ENCODE data around the gene DAD1. TPM values are rescaled to one million over a fixed set of nuclear protein-coding genes. Genes with fewer than 3 reads are reported as not detected.

DAD1 gene
- total and polyA plus RNA-seq, 8 donors: 192 to 251 (median 201) TPM

GRCh38 chr14:22526218-22526617, 62.8 kb downstream of the DAD1 start:
- no peaks in the 10 kb centered on the region for H3K27me3 ChIP-seq
- H3K4me3 ChIP-seq: no peak overlapping the region
- intact Hi-C loops (cut with DNase I): no loop called here
- ATAC-seq (no peak), DNase-seq (no peak)
- TF ChIP-seq CTCF (IDR thresholded peaks at IDR 0.05): no peak
- no peaks in the 10 kb centered on the region for H3K36me3 ChIP-seq
- H3K9me3 ChIP-seq: no peaks in the 10 kb centered on the region
- H3K27ac ChIP-seq: no peak overlapping the region
- H3K4me1 ChIP-seq: no peaks in the 10 kb centered on the region

GRCh38 chr14:22524784-22525161, 64.3 kb downstream of the DAD1 start:
- DNase-seq (no peak), ATAC-seq (no peak)
- no peak for TF ChIP-seq CTCF (IDR thresholded peaks at IDR 0.05)
- Histone ChIP-seq H3K4me3 (no peak overlapping the region), H3K27me3 (no peaks in the 10 kb centered on the region), H3K4me1 (no peaks in the 10 kb centered on the region), H3K9me3 (no peaks in the 10 kb centered on the region), H3K36me3 (no peaks in the 10 kb centered on the region), H3K27ac (no peak overlapping the region)
- intact Hi-C loops (cut with DNase I): no loop called here

- intact Hi-C loops (cut with DNase I): no loop called here
- Histone ChIP-seq H3K36me3 (no peaks in the 10 kb centered on the region), H3K4me3 (no peak overlapping the region), H3K4me1 (no peaks in the 10 kb centered on the region), H3K9me3 (no peaks in the 10 kb centered on the region), H3K27ac (no peak overlapping the region), H3K27me3 (no peaks in the 10 kb centered on the region)
- TF ChIP-seq CTCF (IDR thresholded peaks at IDR 0.05): no peak
- DNase-seq: no peak
- ATAC-seq: no peak
Observed at GRCh38 chr14:22524115-22524783, 64.8 kb downstream of the DAD1 start.

GRCh38 chr14:22523283-22523682, 65.7 kb downstream of the DAD1 start:
- Histone ChIP-seq H3K4me1 (no peaks in the 10 kb centered on the region), H3K4me3 (no peak overlapping the region), H3K27me3 (no peaks in the 10 kb centered on the region), H3K36me3 (no peaks in the 10 kb centered on the region), H3K27ac (peak overlapping the region in 1 of 2 donors; percentile 18), H3K9me3 (no peaks in the 10 kb centered on the region)
- ATAC-seq (no peak), DNase-seq (no peak)
- intact Hi-C loops (cut with DNase I): no loop called here
- no peak for TF ChIP-seq CTCF (IDR thresholded peaks at IDR 0.05)

- no peak for ATAC-seq
- Histone ChIP-seq H3K4me3 (no peak overlapping the region), H3K36me3 (no peaks in the 10 kb centered on the region), H3K27ac (peak overlapping the region in 1 of 2 donors; percentile 18), H3K9me3 (no peaks in the 10 kb centered on the region), H3K4me1 (no peaks in the 10 kb centered on the region), H3K27me3 (no peaks in the 10 kb centered on the region)
- TF ChIP-seq CTCF (IDR thresholded peaks at IDR 0.05): no peak
- DNase-seq: no peak
- intact Hi-C loops (cut with DNase I): no loop called here
Observed at GRCh38 chr14:22522466-22522957, 66.5 kb downstream of the DAD1 start.
